CD4-positive, CD25-positive, alpha-beta regulatory T cell (primary cell): ENCODE data around the gene JPH3. TPM values are rescaled to one million over a fixed set of nuclear protein-coding genes. Genes with fewer than 3 reads are reported as not detected.

Experiments used
- ATAC-seq, 2 donors: fragments of 150-1000 bp; cut with Tn5 transposase; one replicate each; pipeline ENCODE4 v1.10.0; 2021; ENCODE audit warnings: low read depth in 2 of 2, moderate number of reproducible peaks in 2 of 2, moderate library complexity in 1 of 2
- DNase-seq, 3 donors: peaks; one replicate each; pipeline versions ENCODE4 v3.0.0 to v3.0.0-alpha.2; 2012 to 2022; ENCODE audit warnings: mixed read lengths in 1 of 3
- H3K27ac ChIP-seq: one replicate; pipeline ENCODE4 v1.7.0; 2013; ENCODE audit warnings: mild to moderate bottlenecking, low read length; ENCODE audit not compliant: insufficient read depth, poor library complexity, severe bottlenecking
- H3K27me3 ChIP-seq: one replicate; pipeline ENCODE4 v1.7.0; 2013; ENCODE audit warnings: low read length; ENCODE audit not compliant: control insufficient read depth, insufficient read depth
- H3K36me3 ChIP-seq: one replicate; pipeline ENCODE4 v1.7.0; 2013; ENCODE audit warnings: mild to moderate bottlenecking, low read length, moderate library complexity; ENCODE audit not compliant: control insufficient read depth, insufficient read depth
- H3K4me1 ChIP-seq: 2 replicates; pipeline ENCODE4 v1.7.0; 2013; ENCODE audit warnings: mild to moderate bottlenecking, low read length; ENCODE audit not compliant: insufficient read depth, control insufficient read depth, poor library complexity, severe bottlenecking
- H3K4me3 ChIP-seq: one replicate; pipeline ENCODE4 v1.7.0; 2013; ENCODE audit warnings: low read depth, mild to moderate bottlenecking, low read length, moderate library complexity
- H3K9me3 ChIP-seq, 2 experiments: 1 replicate in 1 of 2; 2 replicates in 1 of 2; pipeline ENCODE4 v1.7.0; 2013; ENCODE audit warnings: low read length in 2 of 2, mild to moderate bottlenecking in 1 of 2, moderate library complexity in 1 of 2; ENCODE audit not compliant: control insufficient read depth in 2 of 2
- H3K27ac Mint-ChIP-seq, 3 donors: one replicate each; pipeline ENCODE4 v1.8.0; 2020 to 2022; ENCODE audit warnings: mild to moderate bottlenecking in 3 of 3, mixed read lengths in 3 of 3, moderate library complexity in 2 of 3
- H3K27me3 Mint-ChIP-seq: one replicate; pipeline ENCODE4 v1.8.0; 2022; ENCODE audit warnings: mild to moderate bottlenecking, mixed read lengths
- H3K36me3 Mint-ChIP-seq: one replicate; pipeline ENCODE4 v1.8.0; 2020; ENCODE audit warnings: mixed read lengths
- H3K4me1 Mint-ChIP-seq, 4 donors: one replicate each; pipeline ENCODE4 v1.8.0; 2020 to 2022; ENCODE audit warnings: mixed read lengths in 4 of 4, mild to moderate bottlenecking in 1 of 4
- H3K4me3 Mint-ChIP-seq, 4 donors: one replicate each; pipeline ENCODE4 v1.8.0; 2020 to 2022; ENCODE audit warnings: mild to moderate bottlenecking in 4 of 4, mixed read lengths in 4 of 4, moderate library complexity in 3 of 4
- H3K9me3 Mint-ChIP-seq, 7 donors: one replicate each; pipeline ENCODE4 v1.8.0; 2020 to 2022; ENCODE audit warnings: mixed read lengths in 7 of 7, mild to moderate bottlenecking in 3 of 7, moderate library complexity in 2 of 7
- polyA plus RNA-seq, 4 donors: library from polyadenylated mRNA; unstranded; fragments of 300-500 nt; fragmentation: Illumina TruSeq; gene quantifications; one replicate each; pipeline ENCODE4 v1.2.3, GENCODE V29; 2021
- total RNA-seq: library from RNA; stranded (reverse); gene quantifications from one replicate; pipeline ENCODE4 v1.2.3, GENCODE V29; 2022

The JPH3 gene
- total and polyA plus RNA-seq, 5 donors from 2014 or later, result not detected

GRCh38 chr16:87585442-87586200, 16.7 kb upstream of the JPH3 start:
- no peaks in the 10 kb centered on the region for H3K9me3 ChIP-seq
- no peaks in the 10 kb centered on the region for H3K27me3 ChIP-seq
- no peak overlapping the region for H3K4me3 Mint-ChIP-seq
- peaks cover 0 to 2% (median 0%) of the 10 kb centered on the region in 4 donors for H3K4me1 Mint-ChIP-seq
- ATAC-seq (no peak), DNase-seq (no peak)
- no peaks in the 10 kb centered on the region for H3K27me3 Mint-ChIP-seq
- H3K27ac Mint-ChIP-seq, result no peak overlapping the region
- H3K36me3 ChIP-seq, result no peaks in the 10 kb centered on the region
- no peak overlapping the region for H3K4me3 ChIP-seq
- H3K27ac ChIP-seq, result no peak overlapping the region
- no peaks in the 10 kb centered on the region for H3K4me1 ChIP-seq
- no peaks in the 10 kb centered on the region for H3K9me3 Mint-ChIP-seq
- no peaks in the 10 kb centered on the region for H3K36me3 Mint-ChIP-seq

GRCh38 chr16:87586201-87586782, 16.0 kb upstream of the JPH3 start:
- ATAC-seq, result no peak

DNA sequence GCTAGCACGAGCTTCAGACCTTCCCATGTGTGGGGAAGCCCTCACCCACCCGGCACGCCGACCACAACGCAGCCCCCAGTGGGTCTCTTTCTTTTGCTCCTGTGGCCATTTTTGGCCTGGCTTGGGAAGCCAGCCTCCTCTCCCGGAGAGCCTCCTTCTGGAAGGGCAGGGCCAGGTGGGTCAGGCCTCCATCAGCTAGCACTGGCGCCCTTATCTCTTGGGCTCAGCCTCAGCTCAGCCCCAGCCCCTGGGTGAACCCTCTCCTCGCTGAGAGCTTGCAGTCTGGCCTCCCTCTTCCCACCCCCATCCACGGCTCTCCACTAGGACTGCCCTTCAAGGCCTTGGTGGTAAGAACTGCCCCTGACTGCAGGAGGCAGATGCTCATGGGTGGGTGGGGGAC, 14.7 kb upstream of the JPH3 start:
- no peaks in the 10 kb centered on the region for H3K9me3 ChIP-seq
- H3K27ac Mint-ChIP-seq, result peak overlapping the region in 1 of 3 donors; percentile 9
- H3K4me3 ChIP-seq, result no peak overlapping the region
- no peak for DNase-seq
- H3K4me1 ChIP-seq, result no peaks in the 10 kb centered on the region
- H3K27me3 ChIP-seq, result no peaks in the 10 kb centered on the region
- no peaks in the 10 kb centered on the region for H3K27me3 Mint-ChIP-seq
- no peak for ATAC-seq
- peaks cover 0 to 2% (median 0%) of the 10 kb centered on the region in 4 donors for H3K4me1 Mint-ChIP-seq
- no peaks in the 10 kb centered on the region for H3K9me3 Mint-ChIP-seq
- H3K36me3 Mint-ChIP-seq, result no peaks in the 10 kb centered on the region
- no peak overlapping the region for H3K4me3 Mint-ChIP-seq
- no peak overlapping the region for H3K27ac ChIP-seq
- H3K36me3 ChIP-seq, result no peaks in the 10 kb centered on the region

More at GRCh38 chr16:87586201-87586782, 16.0 kb upstream of the JPH3 start:
- Histone ChIP-seq H3K36me3 (no peaks in the 10 kb centered on the region), H3K4me1 (no peaks in the 10 kb centered on the region), H3K27ac (no peak overlapping the region), H3K4me3 (no peak overlapping the region), H3K27me3 (no peaks in the 10 kb centered on the region), H3K9me3 (no peaks in the 10 kb centered on the region)
- Mint-ChIP-seq H3K36me3 (no peaks in the 10 kb centered on the region), H3K9me3 (no peaks in the 10 kb centered on the region), H3K4me3 (no peak overlapping the region), H3K4me1 (peaks cover 0 to 2% (median 0%) of the 10 kb centered on the region in 4 donors), H3K27ac (no peak overlapping the region), H3K27me3 (no peaks in the 10 kb centered on the region)
- DNase-seq, result no peak

DNA sequence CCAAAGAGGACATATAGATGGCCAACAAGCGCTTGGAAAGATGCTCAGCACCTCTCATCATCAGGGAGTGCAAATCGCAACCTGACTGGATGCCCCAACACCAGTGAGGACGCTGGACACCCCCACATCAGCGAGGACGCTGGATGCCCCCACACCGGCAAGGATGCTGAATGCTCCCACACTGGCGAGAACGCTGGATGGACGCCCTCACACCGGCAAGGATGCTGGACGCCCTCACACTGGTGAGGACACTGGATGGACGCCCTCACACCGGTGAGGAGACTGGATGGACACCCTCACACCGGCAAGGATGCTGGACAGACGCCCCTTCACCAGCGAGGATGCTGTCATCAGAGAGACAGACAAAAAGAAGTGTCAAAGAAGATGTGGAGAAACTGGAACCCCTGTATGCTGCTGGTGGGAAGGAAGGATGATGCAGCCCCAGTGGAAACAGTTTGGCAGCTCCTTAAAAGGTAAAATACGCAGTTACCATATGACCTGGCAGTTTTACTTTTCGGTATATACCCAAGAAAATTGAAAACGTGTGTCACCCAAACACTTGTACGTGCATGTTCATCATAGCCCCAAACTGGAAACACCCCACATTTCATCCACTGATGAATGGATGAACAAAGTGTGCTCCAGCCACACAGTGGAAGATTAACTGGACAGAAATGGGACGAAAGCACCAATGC, 10.1 kb upstream of the JPH3 start:
- no peaks in the 10 kb centered on the region for H3K4me1 ChIP-seq
- no peaks in the 10 kb centered on the region for H3K36me3 Mint-ChIP-seq
- no peak overlapping the region for H3K27ac ChIP-seq
- peaks cover 0 to 2% (median 0%) of the 10 kb centered on the region in 7 donors for H3K9me3 Mint-ChIP-seq
- no peak for DNase-seq
- no peak for ATAC-seq
- no peaks in the 10 kb centered on the region for H3K27me3 Mint-ChIP-seq
- no peak overlapping the region for H3K4me3 Mint-ChIP-seq
- H3K9me3 ChIP-seq, result no peaks in the 10 kb centered on the region
- no peaks in the 10 kb centered on the region for H3K27me3 ChIP-seq
- H3K27ac Mint-ChIP-seq, result peak overlapping the region in 1 of 3 donors; percentile 48
- H3K36me3 ChIP-seq, result no peaks in the 10 kb centered on the region
- H3K4me1 Mint-ChIP-seq, result no peaks in the 10 kb centered on the region
- no peak overlapping the region for H3K4me3 ChIP-seq

GRCh38 chr16:87593710-87594258, 8.5 kb upstream of the JPH3 start:
- Histone ChIP-seq H3K36me3 (no peaks in the 10 kb centered on the region), H3K4me1 (no peaks in the 10 kb centered on the region), H3K27ac (no peak overlapping the region), H3K4me3 (no peak overlapping the region), H3K9me3 (no peaks in the 10 kb centered on the region), H3K27me3 (no peaks in the 10 kb centered on the region)
- Mint-ChIP-seq H3K4me3 (no peak overlapping the region), H3K36me3 (no peaks in the 10 kb centered on the region), H3K27ac (no peak overlapping the region), H3K9me3 (peaks cover 0 to 3% (median 0%) of the 10 kb centered on the region in 7 donors), H3K4me1 (no peaks in the 10 kb centered on the region), H3K27me3 (no peaks in the 10 kb centered on the region)
- ATAC-seq, result no peak
- no peak for DNase-seq

- Mint-ChIP-seq H3K4me1 (peaks cover 0 to 2% (median 0%) of the 10 kb centered on the region in 4 donors), H3K4me3 (no peak overlapping the region), H3K27ac (peak overlapping the region in 1 of 3 donors; percentile 9), H3K36me3 (no peaks in the 10 kb centered on the region), H3K27me3 (peaks cover 16% of the 10 kb centered on the region), H3K9me3 (peaks cover 0 to 8% (median 2%) of the 10 kb centered on the region in 7 donors)
- H3K4me3 ChIP-seq, result no peak overlapping the region
- DNase-seq (no peak), ATAC-seq (no peak)
- H3K27me3 ChIP-seq, result peaks cover 12% of the 10 kb centered on the region
- no peaks in the 10 kb centered on the region for H3K36me3 ChIP-seq
- H3K4me1 ChIP-seq, result no peaks in the 10 kb centered on the region
- H3K27ac ChIP-seq, result no peak overlapping the region
- no peaks in the 10 kb centered on the region for H3K9me3 ChIP-seq
These were observed 6.6 kb upstream of the JPH3 start for GRCh38 chr16:87595712-87596111.

DNA sequence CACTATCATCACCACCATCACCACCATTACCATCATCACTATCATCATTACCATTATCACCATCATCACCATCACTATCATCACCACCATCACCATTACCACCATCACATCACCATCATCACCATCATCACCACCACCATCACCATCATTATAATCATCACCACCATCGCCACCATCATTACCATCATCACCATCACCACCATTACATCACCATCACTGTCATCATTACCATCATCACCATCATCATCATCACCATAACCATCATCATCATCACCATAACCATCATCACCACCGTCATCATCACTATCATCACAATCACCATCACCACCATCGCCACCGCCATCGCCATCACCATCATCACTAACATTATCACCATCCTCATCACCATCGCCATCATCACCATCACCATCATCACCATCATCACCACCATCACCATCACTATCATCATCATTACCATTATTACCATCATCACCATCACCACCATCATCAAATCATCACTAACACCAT, 4.9 kb upstream of the JPH3 start:
- no peaks in the 10 kb centered on the region for H3K9me3 ChIP-seq
- H3K4me3 Mint-ChIP-seq, result no peak overlapping the region
- H3K36me3 ChIP-seq, result no peaks in the 10 kb centered on the region
- peaks cover 0 to 8% (median 2%) of the 10 kb centered on the region in 7 donors for H3K9me3 Mint-ChIP-seq
- H3K4me1 Mint-ChIP-seq, result peaks cover 0 to 9% (median 0%) of the 10 kb centered on the region in 4 donors
- ATAC-seq, result no peak
- no peaks in the 10 kb centered on the region for H3K4me1 ChIP-seq
- H3K27me3 ChIP-seq, result peaks cover 14% of the 10 kb centered on the region
- no peaks in the 10 kb centered on the region for H3K36me3 Mint-ChIP-seq
- DNase-seq, result no peak
- H3K27ac ChIP-seq, result no peak overlapping the region
- H3K27me3 Mint-ChIP-seq, result peaks cover 24% of the 10 kb centered on the region
- H3K27ac Mint-ChIP-seq, result no peak overlapping the region
- H3K4me3 ChIP-seq, result no peak overlapping the region
